ENCODE data around the gene KIRREL1.

Gene KIRREL1

DNA sequence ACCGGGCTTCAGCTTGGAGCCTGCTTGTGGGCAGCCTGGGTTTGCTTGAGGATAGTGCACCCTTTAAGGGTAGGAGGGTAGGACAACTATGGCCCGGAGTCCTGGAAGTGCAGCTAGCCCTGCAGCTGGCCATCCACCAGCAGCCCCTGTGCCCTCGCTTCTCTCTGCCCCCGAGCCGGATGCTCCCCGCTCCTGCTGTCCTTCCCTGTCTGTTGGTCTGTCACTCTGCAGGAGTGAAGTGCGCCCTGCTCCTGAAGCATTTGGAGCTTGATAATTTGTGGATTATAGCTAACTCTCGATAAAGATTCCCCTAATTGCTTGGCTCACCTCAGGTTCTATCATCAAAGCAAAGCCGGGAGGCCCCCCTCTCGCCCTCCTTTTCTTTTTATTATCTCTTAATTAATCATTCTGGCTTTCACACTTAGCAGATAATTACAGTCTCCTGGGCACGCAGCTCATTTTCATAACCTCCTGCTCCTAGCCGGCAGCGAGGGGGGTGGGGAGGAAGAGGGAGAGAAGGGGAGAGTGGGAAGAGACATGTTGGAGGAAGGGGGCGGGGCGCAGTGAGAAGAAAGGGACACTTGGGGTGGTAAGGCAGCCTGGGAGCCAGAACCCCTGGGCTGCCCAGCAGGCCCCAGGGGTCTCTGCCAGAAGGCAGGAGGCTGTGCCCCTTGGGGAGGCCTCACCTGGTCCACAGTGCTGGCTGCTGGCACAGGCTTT, 14.4 kb downstream of the KIRREL1 start:
- DNase-seq: no peak

DNA sequence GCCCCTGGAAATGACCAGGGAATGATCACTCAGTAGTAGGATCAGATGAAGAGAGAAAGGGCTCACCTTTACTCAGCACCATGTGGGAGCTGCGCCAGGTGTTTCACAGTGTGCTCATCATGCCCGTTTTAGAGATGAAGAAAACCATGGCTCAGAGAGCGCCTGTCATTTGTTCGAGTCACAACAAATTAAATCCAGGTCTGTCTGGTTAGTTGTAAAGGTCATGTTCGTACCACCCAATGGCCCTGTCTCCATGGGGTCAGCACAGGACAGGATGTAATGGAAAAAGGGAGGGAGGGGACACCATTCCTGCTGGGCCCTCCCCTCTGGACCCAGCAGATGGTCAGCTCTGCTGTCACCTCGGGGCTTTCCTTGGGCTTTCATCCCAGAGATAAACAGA, 15.2 kb downstream of the KIRREL1 start:
- DNase-seq: no peak

DNA sequence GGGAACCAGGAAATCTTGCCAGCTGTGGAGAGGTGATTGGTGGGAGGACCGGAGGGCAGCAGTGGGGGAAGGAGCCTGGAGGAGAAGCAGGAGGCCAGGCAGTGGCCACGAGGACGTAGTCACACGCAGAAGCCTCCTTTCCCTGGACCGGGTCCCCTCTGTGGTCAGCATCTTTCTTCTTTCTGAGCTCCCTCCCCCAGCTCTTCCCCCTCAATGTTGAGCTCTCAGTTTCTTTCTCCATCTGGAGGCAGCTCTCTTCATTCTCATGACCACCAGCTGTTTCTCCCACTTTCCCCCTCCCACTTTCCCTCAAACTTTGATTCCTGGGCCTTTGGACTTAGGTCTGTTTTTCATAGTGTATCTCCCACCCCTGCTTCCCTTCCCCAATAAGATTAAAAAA, 18.3 kb downstream of the KIRREL1 start:
- no peak for DNase-seq

DNA sequence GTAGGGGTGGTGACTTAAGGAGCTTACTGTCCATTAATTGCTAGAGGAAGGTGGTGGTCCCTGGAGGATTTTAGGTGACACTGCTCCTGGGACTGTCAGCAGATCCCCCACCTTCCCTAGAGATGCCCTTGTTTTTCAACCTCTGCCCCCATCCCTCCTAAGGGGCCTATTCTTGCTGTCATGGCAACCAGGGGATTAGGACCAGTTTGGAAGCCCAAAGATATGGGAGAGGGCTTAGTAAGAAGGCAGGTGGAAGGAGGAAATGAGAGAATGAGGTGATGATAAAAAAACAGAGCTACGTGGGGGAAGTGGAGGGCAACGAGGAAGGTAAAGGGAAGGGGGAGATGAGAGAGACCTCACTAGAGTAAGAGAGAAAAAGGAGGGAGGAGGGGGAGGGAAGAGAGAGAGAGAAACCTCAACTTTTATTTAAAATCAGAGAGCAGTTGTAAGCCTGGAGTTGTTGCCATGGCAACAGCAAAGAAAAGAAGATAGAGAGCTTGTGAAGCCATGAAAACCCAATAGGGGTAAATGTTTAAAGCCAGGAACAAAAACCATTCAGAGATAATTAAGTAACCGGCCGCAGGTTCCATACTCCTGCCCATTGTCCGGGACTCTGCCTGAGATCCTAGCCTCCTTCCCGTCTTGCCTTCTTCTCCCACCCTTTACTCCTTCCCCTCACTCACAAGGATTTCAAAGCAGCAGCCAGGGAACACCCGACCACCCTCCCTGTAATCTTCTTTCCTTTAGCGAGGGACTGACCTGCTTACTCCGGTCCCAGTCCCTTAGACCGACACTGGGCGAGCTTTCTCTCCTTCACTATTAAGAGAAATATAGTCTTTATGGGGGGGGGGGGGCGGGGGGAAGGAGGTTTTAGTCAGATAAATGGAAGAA, 20.6 kb downstream of the KIRREL1 start:
- no peak for DNase-seq

DNA sequence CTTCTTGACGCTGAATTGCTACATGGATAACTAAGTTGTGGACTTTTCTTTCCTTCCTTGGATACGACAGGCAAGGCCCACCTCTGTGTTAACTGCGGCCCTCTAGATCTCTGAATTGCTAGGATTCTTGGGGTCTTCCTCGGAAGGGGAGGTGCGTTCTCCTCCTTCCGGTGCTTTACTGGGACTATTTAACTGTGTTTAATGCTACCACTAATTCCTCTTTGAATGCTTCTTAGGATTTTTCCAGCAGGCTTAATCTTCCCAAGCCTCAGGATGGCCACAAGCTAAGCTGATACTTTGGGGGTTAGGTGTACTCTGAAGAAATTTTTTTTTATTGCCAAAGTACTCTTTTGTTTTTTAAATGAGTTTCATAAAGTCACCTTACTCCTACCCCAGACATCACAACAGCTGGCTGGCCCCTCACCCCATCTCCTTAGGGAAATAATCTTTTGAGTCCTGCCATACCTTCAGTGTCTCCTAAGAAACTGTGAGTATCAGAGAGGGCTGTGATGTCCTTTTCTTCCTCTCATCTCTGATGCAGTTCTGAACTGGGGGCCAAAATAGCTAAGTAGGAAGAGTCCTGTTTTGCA, 21.4 kb downstream of the KIRREL1 start:
- no peak for DNase-seq

DNA sequence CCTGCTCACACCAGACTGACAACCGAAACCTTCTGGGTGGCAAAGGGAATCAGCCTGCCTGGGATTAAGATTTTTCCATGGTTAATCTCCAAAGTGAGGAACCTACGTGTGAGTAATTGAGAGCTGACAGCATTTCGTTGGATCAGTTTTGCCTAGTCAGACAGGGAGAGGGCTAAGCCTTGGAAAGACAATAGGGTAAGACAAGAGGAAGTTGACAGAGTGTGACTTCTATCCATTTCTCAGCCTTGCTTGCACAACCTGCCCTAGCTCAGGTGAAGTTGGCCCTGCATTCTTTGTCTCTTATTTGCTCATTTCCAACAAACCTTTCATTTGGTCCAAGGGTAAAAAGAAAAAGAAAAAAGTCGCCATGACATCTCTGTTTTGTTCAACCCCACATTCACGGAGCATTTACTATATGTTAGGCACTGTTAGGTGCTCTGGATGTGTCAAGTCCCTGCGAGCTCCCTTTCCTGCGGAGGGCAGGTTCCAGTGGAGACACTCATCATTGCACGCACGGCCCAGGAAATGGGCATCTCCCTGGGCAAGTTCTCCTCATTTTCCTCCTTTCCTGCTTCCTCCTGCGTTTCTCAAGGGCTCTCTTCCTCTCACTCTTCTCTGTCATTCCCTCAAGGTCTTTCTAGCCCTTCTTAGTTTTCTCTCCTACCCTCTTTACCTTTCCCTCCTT, 23.3 kb downstream of the KIRREL1 start:
- no peak for DNase-seq

DNA sequence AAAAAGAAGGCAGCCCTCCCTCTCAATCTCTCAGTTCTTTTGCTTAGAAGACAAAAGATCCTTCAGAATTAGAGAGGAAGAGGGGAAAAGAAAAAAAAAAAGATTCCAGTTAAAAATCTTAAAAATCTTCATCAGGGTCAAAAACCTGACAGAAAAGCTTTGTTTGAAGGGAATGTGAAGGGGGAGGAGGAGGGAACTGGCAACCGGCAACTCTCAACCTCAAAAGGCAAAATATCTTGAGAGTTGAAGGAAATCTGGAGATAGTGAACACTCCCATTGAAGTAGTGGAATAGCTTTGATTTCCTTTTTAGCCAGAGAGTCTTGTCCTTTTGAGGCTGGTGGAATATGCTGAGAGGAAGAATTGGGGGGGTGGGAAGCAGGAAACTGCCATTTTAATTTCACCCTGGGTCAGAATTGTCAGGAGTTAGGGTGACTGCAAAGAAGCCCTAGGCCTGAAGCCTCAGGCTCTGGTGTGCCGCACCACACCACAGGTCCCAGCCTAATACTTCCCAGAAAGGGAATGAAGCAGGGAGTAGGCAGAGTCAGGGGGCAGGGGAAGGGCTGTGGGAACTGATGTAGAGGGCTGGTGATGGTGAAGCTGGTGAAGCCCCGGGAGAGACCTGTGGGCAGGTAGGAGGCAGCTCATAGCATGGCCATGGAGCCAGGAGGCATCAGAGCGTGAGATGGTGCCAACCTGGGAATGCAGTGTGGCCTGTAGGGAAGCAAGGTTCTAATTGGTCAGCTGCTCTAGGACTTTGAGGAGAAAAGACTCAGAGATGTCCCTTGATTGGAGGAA, 24.6 kb downstream of the KIRREL1 start:
- no peak for DNase-seq

DNA sequence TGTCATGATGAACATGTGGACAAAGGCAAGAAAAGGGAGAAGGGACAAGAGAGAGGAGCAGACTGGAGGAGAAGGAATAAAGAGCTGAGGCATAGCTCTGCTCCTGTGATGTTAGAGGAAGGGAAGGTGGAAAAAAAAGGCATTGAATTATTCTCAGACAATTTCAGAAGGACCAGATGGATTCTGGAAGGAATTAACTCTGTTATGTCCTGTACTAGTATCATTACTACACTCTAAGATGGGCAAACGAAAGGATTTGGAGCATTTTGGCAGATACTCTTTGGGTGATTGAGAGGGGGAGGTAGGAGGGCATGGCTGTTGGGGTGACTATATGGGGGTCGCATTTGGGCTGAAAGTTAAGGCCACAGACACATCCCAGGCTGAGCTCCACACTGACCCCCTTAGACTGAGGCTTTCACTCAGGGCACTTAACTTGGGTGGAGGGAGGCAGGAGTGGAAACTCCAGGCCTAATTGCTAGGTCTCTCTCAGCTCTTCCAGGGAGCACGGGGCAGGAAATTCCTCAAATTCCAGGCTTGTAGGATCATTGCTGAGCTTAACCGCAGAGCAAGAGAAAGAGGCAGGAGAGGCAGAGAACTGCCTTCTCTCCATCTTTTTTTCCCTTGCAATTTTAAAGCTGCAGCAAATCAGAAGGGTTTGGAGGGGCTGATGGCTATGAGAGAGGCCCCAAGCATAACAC, 25.9 kb downstream of the KIRREL1 start:
- no peak for DNase-seq

DNA sequence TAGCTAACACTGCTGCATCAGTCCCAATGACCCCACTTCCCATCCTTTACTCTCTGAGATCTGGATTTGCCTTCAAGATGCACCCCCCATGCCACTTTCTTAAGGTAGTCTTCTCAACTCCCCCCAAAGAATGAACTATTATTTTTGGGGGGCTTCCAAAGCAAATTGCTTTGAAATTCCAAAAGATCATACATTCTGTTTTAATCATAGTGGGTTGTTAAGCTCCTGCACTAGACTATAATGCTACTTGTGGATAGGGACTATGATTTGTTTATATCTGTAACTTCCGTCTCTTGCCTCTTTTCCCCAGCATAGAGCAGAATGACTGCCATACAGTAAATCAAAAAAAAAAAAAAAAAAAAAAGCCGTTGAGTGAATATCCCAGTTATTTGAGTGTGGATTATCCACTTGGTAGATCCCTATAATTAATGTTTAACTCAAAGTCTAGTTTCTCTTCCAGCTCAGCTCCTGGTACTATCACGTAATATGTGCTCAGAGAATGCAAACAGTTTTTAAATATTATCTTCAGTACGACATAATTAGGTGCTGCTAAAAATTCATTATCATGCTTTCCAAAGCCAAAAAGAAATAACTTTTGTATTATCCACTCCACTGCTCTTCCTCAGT, 26.9 kb downstream of the KIRREL1 start:
- DNase-seq: no peak

DNA sequence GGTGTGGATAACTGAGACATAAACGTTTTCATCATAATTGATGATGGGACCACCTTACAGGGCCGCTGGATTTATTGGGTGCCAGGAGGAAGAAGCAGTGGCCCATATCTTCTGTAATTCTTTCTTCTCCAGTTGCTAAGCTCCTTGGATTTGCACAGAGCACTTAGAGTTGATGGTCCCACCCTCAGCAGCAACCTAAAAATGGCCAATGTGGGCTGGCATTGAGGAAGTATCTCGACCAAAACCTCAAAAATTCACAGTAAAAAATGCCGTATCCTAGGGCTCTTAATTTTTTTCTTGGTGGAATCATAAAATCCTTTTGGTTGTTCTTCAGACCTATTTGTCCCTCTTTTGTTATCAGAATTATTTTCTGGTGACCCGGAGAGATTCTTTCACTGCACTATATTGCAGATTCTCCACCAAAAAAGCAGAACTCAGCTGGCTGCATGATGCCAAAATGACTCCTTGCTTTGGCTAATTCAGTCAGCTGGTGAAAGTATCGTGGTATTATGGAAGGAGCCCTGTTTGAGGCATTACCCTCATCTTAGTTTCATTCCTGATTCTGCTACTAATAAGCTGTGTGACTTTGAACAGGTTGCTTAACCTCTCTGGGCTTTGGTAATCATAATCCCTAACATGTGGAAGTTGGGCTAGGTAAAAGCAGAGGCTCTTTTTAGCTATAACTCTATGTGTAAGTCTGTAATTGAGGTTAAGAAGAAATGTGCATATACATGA, 27.6 kb downstream of the KIRREL1 start:
- DNase-seq: no peak

DNA sequence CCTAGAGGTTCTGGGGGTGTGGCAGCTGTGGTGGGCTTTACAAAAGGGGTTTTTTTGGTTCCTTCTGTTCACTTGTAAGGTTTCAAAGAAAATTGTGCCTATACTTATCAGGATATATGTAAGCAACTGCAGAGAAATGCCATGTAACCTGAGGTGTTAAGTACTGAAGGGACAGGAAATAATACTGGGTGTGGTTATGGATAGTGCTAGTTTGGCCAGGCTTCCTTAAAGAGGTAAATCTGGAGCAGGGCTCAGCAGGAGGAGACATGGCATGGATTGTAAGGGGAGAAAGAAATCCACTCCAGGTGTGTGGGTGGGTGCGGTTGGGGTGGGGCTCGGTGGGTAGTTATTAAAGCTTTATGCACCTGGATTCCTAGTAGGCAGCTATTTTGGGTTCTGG, 28.3 kb downstream of the KIRREL1 start:
- no peak for DNase-seq

DNA sequence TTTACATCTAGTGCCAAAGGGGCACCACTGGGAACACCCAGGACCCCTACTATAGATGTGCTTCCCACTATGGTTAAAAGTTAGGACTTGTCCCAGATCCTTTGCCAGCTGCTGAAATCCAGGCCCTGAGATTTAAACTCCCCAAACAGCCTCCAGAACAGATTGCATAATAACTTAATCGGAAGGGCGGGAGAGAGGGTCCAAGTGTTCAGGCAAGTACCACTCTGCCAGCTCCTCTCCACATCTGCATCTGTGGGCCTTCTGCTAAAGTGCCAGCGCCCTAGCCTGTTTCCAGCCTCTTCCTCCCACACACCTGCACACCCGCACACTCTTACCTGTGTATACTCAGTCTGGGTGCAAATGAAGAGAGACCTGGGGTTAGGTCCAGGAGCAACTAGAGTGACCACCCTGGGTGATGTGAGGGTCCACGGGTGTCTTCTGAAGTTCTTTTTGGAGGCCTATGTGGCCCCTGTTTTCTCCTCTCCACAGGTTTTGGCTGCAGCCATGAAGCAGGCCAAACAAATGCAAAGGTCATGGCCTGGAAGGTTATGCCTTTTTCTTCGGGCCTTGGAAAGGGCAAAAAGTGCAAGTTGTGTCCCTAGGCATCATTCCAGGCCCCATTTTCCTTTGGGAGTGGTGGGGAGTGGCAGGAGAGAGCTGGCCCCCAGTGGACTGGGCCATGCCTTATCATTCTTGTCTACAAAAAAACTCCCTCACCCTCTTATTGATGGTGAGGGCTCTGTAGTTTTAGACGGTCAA, 29.3 kb downstream of the KIRREL1 start:
- DNase-seq: no peak

DNA sequence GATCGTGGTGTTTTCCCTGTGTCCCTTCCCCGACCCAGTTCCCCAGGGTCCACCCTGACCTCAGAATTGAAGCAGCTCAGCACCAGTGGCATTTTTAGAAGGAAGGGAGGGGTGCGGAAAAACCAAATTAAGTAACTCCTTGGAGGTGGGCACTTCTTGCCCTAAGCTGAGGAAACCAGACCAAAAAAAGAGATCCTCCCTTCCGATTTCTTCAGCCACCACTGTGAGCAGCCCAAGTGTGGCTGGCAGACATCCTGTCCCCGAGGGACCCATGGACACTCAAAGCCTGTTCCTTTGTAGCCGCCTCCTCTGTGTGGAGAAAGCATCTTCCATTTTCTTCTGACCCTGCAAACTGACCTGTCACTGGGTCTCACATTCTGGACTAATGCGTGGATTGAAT, 31.3 kb downstream of the KIRREL1 start:
- no peak for DNase-seq

DNA sequence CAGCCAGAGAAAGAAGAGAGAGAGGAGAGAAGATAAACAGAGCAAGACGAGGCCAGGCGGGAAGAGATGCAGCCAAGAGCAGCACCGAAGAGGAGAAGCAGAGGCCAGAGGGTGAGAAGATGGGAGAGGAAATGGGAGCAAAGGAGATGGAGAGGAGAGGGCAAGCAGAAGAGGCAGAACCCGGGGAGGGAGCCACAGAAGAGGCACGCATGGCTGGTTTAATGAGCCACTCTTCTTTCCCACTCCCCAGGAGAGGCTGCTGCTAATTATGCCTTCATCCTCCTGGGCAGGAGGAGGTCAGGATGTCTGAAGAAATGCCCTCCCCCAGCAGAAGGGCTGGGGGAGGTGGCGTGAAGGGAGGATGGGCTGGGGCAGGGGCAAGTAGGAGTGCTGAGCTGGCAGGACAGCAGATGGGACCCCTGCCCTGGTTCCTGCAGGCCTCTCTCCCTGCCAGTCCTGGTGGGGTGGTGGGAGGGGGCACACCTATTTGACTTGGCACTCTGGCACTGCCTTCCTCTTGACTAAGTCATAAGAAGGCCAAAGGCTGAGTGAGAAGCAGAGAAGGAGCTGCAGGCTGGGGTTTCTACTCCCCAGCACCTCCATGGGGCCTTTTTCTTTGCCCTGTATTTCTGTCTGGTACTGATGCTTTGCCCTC, 32.3 kb downstream of the KIRREL1 start:
- DNase-seq: no peak

DNA sequence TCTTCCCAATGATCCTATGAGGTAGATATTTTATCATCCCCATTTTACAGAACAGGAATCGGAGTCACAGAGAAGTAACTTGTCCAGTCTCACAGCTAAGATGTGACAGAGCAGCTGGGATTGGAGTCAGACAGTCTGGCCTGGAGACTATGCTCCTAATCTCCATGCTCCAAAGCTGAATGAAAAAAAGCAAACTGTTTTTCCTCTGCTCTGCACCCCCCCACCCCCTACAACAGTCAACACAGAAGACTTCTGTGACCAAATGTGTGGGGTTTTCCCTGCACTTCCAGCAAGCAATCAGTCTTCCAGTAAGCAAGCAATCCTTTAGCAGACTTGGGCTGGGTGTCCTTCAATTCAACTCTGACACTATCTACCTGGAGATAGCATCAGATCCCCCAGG, 33.2 kb downstream of the KIRREL1 start:
- no peak for DNase-seq

DNA sequence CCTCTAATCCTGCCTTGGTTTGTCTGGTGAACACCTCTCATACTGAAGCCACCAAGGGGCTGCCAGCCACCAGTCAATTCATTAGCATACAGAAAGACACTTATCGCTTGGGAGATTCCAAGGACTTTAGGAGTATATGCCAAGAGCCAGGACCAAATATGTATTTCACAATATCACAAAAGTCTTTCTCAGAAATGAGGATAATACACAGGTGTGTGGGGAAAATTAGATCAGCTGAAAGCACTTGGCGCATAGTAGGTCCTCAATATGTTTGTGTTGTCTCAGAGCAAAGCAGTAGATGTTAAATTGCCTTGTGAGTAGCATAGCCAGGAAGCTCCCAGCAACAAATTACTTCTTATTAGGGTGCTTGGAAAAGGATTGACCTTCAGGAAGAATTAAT, 34.1 kb downstream of the KIRREL1 start:
- no peak for DNase-seq

DNA sequence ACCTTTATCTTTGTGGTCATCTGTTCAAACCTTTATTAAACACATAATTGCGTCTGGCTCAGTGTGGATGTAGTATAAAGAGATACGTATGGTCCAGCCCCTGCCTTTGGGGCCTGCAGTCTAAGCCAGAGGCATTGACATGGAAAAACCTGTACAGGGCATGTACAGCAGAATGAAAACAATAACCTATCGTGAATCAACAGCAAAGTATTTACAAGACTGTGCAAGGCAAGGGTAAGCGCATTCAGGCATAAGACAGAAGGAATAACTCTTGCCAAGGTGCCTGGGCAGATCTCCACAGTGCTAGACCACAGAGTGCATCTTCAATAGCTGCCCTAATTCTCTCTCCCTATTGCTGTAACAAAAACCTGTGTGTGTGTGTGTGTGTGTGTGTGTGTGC, 35.5 kb downstream of the KIRREL1 start:
- no peak for DNase-seq

DNA sequence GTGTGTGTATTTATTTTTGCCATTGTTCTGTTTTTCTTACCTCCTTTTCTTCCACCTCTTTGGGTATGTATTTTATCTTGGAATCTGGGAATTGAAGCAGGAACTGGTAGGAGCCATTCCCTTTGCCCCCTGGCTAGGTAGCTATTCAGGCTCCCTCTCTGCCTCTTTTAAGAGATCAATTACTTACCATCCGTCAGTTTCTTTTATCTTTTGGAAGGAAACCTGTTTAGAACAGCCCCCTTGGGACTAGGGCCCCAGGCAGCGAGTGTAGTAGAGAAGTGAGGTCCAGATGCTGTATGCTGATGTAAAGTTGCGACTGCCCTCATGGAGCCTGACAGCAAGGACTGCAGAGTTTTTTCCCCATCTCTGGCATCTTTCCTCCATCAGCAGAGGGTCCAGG, 41.6 kb downstream of the KIRREL1 start:
- DNase-seq: no peak

DNA sequence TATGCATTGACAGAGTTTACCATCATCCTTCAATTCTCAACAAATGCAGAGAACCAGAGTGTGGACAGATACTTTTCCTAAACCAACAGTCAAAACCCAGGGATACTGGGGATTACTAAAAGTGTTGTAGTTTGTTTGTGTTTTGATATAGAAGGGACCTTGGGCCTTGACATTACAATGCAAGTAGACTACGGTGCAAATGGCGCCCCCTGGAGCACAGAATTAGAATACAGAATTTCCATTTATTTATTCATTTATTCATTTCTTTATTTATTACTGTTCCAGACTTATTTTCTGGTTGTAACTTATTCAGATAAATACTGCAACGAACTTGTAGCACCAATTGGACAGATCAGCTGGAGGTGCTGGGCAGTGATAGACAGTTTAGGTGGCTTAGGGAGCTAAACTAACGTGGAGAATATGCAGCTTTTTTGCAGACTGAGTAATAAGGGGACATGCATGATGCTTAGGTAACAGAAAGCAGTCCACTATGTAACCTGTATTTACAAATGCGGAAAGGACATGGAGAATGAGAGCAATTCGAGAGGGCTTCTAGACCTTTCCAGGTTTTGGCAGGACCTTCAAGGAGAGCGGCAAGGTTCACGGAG, 42.6 kb downstream of the KIRREL1 start:
- peak; percentile 6 for DNase-seq
